Hindlimb muscle (tissue), 1 donor: ENCODE data around the gene PABPC3. TPM values are rescaled to one million over a fixed set of nuclear protein-coding genes. Genes with fewer than 3 reads are reported as not detected.

ENCODE experiments used
- DNase-seq: peaks from one replicate; pipeline ENCODE4 v3.0.0-alpha.2; 2013
- polyA plus RNA-seq: library from polyadenylated mRNA; unstranded; fragments of 120-200 nt; gene quantifications from one replicate; pipeline ENCODE4 v1.2.1, GENCODE V29; 2013; ENCODE audit not compliant: insufficient read length

Gene PABPC3
- polyA plus RNA-seq, 1 donor, result 0.39 TPM

GRCh38 chr13:25112695-25113255 is 16.8 kb downstream of the PABPC3 start:
- no peak for DNase-seq

DNA sequence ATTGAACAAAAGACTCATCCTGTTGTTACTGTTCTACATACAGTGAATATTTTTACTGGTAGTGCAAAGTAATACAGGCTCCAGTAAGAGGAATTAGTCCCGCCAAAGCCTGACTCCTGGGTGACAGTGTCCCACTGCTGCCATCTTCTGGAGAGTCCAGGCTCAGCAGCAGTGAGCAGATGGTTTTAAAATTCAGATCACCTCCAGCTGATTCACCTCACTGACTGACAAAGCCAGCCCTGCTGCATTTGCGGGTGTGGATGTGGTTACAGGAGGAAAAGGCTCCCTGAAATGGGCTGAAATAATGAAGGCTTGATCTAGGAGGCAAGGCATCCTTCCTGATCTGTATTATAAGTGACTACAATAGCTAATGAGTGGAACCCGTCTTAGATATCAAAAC is 18.3 kb downstream of the PABPC3 start:
- peak; percentile 84 for DNase-seq

DNA sequence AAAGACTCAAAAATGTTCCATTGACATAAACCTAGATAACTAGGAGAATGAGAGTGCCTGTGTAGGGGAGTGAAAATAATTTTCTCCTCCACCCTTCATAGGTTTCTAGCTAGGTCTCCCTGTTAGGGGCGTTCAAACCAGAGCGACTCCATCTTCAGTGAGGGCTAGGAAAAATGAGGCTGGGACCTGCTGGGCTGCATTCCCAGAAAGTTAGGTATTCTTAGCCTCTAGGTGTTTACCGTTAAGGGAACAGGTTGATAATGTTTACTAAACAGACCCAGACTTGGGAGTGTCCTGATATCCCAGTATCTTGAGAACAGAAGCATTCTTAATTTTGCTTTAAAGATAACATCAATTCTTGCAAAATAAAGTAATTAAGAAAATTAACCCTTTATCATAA is 20.1 kb downstream of the PABPC3 start:
- DNase-seq, result no peak

DNA sequence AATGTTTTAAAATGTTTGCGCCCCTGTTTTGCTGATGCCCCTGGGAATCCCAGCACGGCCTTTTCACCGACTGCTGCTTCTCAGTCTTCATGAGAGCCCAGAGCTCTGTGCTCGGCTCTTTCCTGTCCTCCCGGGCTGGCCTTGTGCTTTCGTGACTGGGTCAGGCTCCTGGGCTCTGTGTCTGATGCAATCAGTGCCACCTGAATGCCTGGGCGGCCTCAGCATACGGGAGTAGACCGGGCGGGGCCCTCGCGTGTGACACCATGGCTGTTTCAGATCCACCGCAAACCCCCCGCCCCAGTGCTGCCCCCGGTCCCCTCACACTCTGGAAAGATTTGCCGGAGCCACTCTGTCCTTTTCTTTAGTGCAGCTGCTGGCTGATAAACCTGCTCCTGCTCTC is 21.4 kb downstream of the PABPC3 start:
- DNase-seq, result no peak

DNA sequence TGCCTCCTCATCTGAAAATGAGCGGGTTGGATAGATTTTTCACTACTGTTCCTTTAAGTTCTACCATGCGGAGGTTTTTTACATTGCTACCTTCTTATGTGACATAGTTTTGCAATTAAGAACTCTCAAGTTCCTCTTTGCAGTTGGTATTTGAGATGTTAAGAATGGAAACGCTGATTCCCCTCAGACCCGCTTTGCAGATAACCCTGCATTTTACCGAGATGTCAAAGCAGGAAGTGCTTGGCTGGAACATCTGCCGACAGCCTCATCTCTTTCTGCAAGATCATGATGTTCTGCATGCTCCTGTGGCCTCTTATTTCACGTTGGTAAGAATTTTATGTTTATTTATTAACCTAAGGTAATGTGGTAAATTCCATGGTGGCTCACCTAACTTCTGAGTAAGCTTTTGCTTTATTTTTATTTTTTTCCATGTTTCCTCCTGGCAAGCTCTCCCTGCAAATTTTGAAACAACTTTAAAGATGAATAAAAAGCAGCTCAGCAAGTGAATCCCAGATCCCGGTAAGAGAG is 22.5 kb downstream of the PABPC3 start:
- DNase-seq, result no peak

DNA sequence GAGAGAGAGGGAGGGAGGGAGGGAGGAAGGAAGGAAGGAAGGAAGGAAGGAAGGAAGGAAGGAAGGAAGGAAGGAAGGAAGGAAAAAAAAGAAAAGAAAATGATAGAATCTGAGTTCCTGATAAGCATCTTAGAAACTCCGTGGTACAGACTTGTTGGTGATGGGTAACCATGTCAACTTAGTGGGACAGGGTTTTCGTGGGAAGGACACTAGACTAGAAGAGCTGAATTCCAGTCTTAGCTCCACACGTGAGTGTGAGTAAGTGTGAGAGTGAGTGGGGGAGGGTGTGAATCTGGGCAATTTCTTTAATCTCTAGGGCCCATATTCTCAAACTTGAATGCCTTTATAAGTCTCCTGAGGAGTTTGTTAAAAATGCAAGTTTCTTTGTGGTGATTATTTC is 35.0 kb downstream of the PABPC3 start:
- no peak for DNase-seq

DNA sequence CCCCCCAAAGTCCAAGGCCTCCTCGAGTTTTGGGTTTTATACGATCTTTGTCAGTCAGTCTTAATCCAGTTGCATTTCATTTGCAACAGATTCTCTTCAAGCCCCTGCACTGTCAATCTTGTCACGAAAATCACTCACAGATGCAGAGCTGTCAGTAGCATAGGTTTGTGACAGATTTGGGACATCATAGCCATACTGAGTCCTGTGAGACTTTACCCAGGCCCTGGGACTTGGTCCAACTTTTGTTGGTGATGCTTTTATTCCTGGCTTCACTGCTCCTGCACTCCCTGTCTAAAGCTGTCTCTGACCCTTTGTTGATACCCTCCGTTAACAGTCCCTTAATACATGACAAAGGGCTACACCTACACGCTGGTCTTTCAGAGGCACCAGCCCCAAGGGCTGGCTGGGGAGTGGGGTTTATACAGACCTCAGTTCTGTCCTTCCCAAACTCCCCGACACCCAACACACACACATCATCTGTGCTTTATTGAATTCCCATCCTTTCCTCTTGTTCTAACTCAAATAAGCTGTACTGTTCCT is 36.0 kb downstream of the PABPC3 start:
- DNase-seq, result no peak

DNA sequence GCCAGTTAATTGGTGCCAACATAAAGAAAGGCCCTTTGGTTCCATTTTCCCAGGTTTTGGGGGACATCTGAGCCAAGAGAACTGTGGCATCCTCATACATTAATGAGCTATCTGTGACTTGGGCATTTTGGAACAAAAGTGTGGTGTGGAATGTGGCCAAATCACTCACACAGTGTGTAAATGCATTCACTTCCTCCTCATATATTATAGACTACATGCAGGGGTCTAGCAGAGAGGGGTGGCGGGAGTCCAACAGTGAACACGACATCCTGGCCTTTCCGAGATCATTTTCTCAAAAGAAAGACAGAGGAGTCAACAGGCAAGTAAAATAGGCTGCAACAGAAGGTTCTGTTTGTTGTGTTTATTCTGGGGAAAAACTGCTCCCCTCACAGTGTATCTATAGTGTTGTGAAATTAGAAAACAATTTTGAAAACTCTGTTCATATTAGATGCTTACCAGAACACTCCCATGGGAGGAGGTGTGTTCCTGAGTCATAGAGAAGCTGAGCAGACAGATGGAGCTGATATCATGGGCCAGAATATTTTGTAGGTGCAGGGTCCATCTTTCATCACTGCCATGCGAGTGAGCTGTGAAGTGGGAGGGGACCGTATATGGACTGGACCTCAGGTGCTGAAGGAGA is 36.9 kb downstream of the PABPC3 start:
- DNase-seq, result no peak

GRCh38 chr13:25135896-25136295 is 40.0 kb downstream of the PABPC3 start:
- DNase-seq, result no peak

DNA sequence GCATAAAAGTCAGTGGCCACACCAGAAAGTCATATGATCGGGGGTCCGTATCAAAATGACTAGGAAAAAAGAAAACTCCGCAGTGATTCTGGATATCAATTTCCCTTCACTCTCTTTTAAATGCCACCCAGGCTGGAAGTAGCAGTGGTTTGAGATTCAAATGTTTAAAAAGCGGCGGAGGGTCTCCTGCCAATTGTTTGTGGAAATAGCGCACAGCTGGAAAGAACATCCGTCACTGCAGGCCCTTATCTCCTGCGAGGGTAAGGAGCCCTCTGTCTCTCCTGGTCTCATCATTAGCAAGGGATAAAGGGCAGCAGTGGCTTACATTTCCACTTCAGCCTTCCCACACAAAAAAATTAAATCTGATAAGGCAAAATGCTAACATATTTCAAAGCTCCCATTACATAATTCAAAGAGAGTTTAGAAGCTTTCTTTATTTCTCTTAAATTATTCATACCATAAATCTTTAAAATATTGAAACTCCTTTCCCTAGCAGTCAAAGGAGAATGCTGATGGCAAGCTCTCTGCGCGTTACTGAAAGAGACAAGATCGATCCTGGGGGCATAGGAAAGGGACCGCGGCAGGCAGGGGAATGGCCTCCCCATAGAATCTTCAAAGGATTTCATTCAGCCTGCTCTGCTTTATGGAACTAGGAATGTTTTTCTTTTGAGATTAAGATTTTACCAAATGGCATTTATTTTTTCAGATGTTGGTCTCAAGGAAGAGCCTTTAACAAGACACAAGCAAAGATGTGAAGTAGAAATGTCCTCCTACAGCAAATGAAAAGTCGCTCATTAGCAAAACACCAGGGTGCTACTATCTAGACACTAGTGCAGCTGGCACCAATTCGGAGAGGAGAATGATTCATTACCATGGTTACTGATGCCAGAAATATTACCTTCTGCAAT is 41.2 kb downstream of the PABPC3 start:
- DNase-seq, result no peak

- DNase-seq, result no peak
These were observed 41.8 kb downstream of the PABPC3 start for GRCh38 chr13:25137788-25138115.

DNA sequence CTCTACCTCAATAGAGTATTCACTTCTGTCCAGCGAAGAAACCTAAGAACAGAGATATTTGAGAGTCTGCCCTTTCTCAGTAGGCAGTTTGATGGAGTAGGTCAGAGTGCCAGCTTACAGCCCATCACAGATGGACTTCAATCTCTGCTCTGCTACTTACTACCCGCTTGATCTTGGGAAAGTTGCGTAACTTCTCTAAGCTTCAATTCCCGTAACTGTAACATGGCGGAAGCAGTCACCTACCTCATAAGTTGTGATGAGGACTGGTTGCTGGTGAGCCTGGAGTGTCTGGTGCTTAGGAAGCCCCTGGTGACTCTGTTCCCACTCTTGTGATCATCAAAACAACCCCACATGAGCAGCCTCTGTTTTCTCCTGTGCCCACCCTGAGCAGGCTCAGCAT is 45.1 kb downstream of the PABPC3 start:
- DNase-seq, result no peak

DNA sequence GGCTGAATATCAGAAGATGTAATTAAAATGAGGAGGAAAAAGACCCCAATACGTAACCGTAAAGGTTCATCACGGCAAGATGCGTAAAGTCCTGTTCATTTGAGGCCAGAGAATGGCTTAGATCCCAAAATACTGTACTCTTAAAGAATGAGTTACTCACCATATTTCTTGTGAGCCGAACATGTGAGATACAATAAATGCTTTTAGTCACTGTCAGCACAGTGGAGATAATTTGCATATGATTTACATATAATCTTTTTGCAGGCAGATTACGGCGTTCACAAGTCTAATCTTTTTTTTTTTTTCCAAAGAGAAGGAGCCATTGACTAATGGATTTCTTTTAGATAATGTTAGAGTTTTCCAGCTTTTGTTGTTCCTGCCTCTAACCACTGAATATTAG is 47.8 kb downstream of the PABPC3 start:
- DNase-seq, result no peak

GRCh38 chr13:25147638-25148401 is 51.9 kb downstream of the PABPC3 start:
- no peak for DNase-seq

GRCh38 chr13:25148402-25148771 is 52.5 kb downstream of the PABPC3 start:
- DNase-seq, result no peak

Other genes with a start within 250 kb of the PABPC3 start
- gene AMER2, start 76.2 kb downstream of the PABPC3 start, polyA plus RNA-seq, result 0.04 TPM
- 9.7 TPM for gene MTMR6, start 191.4 kb downstream of the PABPC3 start, polyA plus RNA-seq
- 38.6 TPM for gene NUP58, start 205.5 kb downstream of the PABPC3 start, polyA plus RNA-seq